Measurements from ENCODE around the gene SLC38A9.

Gene SLC38A9

DNA sequence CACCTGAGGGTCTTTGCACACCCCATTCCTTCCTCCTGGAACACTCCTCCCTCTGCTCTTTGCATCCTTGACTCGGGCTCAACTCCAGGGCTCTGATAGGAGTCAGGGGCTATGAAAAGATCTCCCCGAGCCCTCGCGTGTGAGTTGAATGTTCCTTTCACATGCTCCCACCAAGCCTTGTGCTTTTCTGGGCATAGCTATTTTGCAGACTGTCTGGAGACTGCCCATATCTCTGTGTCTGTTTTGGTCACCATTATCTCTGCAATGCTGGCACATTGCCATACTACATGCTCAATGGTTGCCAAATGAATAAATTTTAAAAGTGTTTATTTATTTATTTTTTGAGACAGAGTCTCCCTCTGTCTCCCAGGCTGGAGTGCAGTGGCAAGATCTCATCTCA lies 120.4 kb downstream of the SLC38A9 start:
- H3K4me3 ChIP-seq (ENCODE audit: low read depth, low read length), result no peak overlapping the region
- DNase-seq (ENCODE audit: low read depth), result no peak
- no peak for TF ChIP-seq CTCF (IDR thresholded peaks at IDR 0.05; ENCODE audit: low read depth, low read length, missing control alignments)

DNA sequence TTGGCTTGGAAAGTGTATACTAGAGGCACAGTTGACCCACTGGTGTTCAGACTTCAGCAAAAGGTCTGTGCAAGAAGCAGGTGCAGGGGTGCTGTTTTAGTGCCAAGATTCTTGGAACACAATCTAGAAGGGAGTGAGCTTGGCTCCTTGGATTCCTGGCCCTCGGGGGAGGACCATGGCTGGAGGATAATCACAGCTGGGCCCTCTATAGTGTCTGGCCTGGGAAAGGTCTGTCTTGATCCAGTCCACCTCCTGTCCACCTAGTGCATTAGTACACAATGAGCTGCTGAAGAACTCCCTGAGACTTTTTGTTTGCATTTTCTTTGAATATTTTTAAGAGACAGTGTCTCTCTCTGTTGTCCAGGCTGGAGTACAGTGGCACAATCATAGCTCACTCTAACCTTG lies 126.9 kb downstream of the SLC38A9 start:
- TF ChIP-seq CTCF (IDR thresholded peaks at IDR 0.05; ENCODE audit: low read depth, low read length, missing control alignments), result no peak

GRCh38 chr5:55584398-55585205 lies 127.5 kb downstream of the SLC38A9 start:
- DNase-seq (ENCODE audit: low read depth), result no peak
- TF ChIP-seq CTCF (IDR thresholded peaks at IDR 0.05; ENCODE audit: low read depth, low read length, missing control alignments), result no peak
- H3K4me3 ChIP-seq (ENCODE audit: low read depth, low read length), result no peak overlapping the region

More for the DNA sequence above, 126.9 kb downstream of the SLC38A9 start:
- no peak for DNase-seq (ENCODE audit: low read depth)
- H3K4me3 ChIP-seq (ENCODE audit: low read depth, low read length), result no peak overlapping the region

DNA sequence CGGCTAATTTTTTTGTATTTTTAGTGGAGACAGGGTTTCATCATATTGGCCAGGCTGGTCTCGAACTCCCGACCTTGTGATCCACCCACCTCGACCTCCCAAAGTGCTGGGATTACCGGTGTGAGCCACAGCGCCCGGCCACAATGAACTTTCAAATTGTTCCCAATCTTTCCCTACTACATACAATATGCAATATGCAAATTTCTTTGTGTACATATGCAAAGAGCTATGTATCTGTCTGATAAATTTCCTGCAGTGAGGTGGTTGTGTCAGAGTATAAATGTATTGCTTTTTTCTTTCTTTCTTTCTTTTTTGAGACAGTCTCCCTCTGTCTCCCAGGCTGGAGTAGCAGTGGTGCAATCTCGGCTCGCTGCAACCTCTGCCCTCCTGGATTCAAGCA lies 128.5 kb downstream of the SLC38A9 start:
- no peak for TF ChIP-seq CTCF (IDR thresholded peaks at IDR 0.05; ENCODE audit: low read depth, low read length, missing control alignments)
- no peak for DNase-seq (ENCODE audit: low read depth)
- H3K4me3 ChIP-seq (ENCODE audit: low read depth, low read length), result no peak overlapping the region

- peak; percentile 19 for DNase-seq (ENCODE audit: low read depth)
- H3K4me3 ChIP-seq (ENCODE audit: low read depth, low read length), result no peak overlapping the region
- no peak for TF ChIP-seq CTCF (IDR thresholded peaks at IDR 0.05; ENCODE audit: low read depth, low read length, missing control alignments)
These were observed 129.9 kb downstream of the SLC38A9 start for GRCh38 chr5:55582256-55582655.

GRCh38 chr5:55580042-55580441 lies 132.1 kb downstream of the SLC38A9 start:
- H3K4me3 ChIP-seq (ENCODE audit: low read depth, low read length), result no peak overlapping the region
- DNase-seq (ENCODE audit: low read depth), result no peak
- TF ChIP-seq CTCF (IDR thresholded peaks at IDR 0.05; ENCODE audit: low read depth, low read length, missing control alignments), result no peak

DNA sequence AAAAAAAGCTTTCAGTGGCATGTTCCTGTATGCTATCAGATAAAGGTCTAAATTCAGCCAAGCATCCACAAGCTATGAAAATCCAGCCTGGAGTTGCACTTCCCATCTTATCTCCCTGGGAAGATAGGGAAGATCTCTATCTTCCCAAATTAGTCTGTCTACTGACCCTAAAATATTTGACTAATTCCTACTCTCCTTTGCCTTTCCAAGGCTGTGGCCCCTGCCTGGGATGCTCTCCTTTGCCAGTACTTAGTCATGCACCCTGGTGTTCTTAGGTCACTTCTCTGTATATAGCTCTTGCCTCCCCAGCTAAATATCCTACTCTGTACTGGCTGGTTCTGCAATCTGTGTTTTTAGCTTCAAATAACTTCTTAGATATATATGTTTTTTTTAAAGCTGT lies 133.4 kb downstream of the SLC38A9 start:
- no peak overlapping the region for H3K4me3 ChIP-seq (ENCODE audit: low read depth, low read length)
- DNase-seq (ENCODE audit: low read depth), result no peak
- TF ChIP-seq CTCF (IDR thresholded peaks at IDR 0.05; ENCODE audit: low read depth, low read length, missing control alignments), result no peak
